CD4-positive, alpha-beta T cell treated with Interleukin-6 for 4 hours (primary cell): Measurements from ENCODE around the gene SLC49A3.
"Not testable (repeated sequence)": the region's sequence is repeated elsewhere in the genome, so short reads cannot be mapped to it uniquely, and the experiment has no call there.

Experiments used
- DNase-seq: peaks from one replicate; pipeline ENCODE4 v3.0.0-alpha.2; 2020; ENCODE audit warnings: mixed read lengths

The SLC49A3 gene

GRCh38 chr4:680091-680490 lies 8.9 kb downstream of the SLC49A3 start:
- DNase-seq = no peak

- no peak for DNase-seq
Measured at GRCh38 chr4:679629-680028, 9.3 kb downstream of the SLC49A3 start.

GRCh38 chr4:679104-679481 lies 9.9 kb downstream of the SLC49A3 start:
- DNase-seq = no peak

GRCh38 chr4:678331-679103 lies 10.4 kb downstream of the SLC49A3 start:
- no peak for DNase-seq

- DNase-seq = peak; percentile 26
Measured at GRCh38 chr4:677431-678293, 11.3 kb downstream of the SLC49A3 start.

GRCh38 chr4:676871-677235 lies 12.1 kb downstream of the SLC49A3 start:
- DNase-seq = no peak

- DNase-seq = no peak
Measured at GRCh38 chr4:675980-676870, 12.7 kb downstream of the SLC49A3 start.

- DNase-seq = no peak
Measured at GRCh38 chr4:675036-675882, 13.7 kb downstream of the SLC49A3 start.

GRCh38 chr4:674172-675035 lies 14.5 kb downstream of the SLC49A3 start, which contains the start of the genes ATP5ME and MYL5:
TSS of gene ATP5ME (minus strand) at chr4:674276. CDS start at chr4:674247, 29 bp downstream.
TSS of gene MYL5 (plus strand) at chr4:674542. CDS start at chr4:678027, 3,485 bp downstream.
- peak; percentile 97 for DNase-seq

GRCh38 chr4:673349-674091 lies 15.4 kb downstream of the SLC49A3 start:
- DNase-seq = no peak

- DNase-seq = no peak
Measured at GRCh38 chr4:671769-672168, 17.2 kb downstream of the SLC49A3 start.

GRCh38 chr4:669806-670559 lies 19.0 kb downstream of the SLC49A3 start:
- DNase-seq = not testable (repeated sequence)

- not testable (repeated sequence) for DNase-seq
Measured at GRCh38 chr4:668219-668618, 20.7 kb downstream of the SLC49A3 start.

GRCh38 chr4:667545-667925 lies 21.4 kb downstream of the SLC49A3 start:
- no peak for DNase-seq

GRCh38 chr4:666822-667544 lies 22.0 kb downstream of the SLC49A3 start:
- no peak for DNase-seq

- no peak for DNase-seq
Measured at GRCh38 chr4:666436-666810, 22.5 kb downstream of the SLC49A3 start.

- DNase-seq = no peak
Measured at GRCh38 chr4:665751-666435, 23.1 kb downstream of the SLC49A3 start.

- DNase-seq = no peak
Measured at GRCh38 chr4:665381-665750, 23.6 kb downstream of the SLC49A3 start.
